ENCODE data around the gene LRP1.

LRP1 gene

DNA sequence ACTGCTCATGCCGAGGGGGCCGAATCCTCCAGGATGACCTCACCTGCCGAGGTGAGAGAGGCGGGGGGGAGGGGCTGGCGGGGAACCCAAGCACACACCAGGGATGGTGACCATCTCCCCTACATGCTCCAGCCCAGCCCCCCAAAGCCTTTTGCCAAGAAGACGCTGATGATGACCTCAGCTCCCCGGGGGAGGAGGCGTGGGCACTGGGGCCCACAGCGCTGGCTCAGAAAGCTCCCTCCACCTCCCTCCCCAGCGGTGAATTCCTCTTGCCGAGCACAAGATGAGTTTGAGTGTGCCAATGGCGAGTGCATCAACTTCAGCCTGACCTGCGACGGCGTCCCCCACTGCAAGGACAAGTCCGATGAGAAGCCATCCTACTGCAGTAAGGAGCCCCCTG lies 64.6 kb downstream of the LRP1 start:
- H3K4me3 ChIP-seq (ENCODE audit: insufficient read length, low read depth), result no peak overlapping the region
- H3K9me3 ChIP-seq (ENCODE audit: insufficient read depth, low read length), result no peaks in the 10 kb centered on the region
- H3K27me3 ChIP-seq (ENCODE audit: insufficient read depth, insufficient read length), result no peaks in the 10 kb centered on the region
- no peaks in the 10 kb centered on the region for H3K4me1 ChIP-seq (ENCODE audit: insufficient read depth, insufficient read length)
- H3K9ac ChIP-seq (ENCODE audit: insufficient read length, low read depth), result no peak overlapping the region
- DNase-seq (ENCODE audit: low read depth, low spot score), result no peak
- H3K36me3 ChIP-seq (ENCODE audit: insufficient read depth, insufficient read length, low read length), result peaks cover 100% of the 10 kb centered on the region
- no peak for TF ChIP-seq YY1 (IDR thresholded peaks at IDR 0.05; ENCODE audit: insufficient read depth, insufficient read length)

DNA sequence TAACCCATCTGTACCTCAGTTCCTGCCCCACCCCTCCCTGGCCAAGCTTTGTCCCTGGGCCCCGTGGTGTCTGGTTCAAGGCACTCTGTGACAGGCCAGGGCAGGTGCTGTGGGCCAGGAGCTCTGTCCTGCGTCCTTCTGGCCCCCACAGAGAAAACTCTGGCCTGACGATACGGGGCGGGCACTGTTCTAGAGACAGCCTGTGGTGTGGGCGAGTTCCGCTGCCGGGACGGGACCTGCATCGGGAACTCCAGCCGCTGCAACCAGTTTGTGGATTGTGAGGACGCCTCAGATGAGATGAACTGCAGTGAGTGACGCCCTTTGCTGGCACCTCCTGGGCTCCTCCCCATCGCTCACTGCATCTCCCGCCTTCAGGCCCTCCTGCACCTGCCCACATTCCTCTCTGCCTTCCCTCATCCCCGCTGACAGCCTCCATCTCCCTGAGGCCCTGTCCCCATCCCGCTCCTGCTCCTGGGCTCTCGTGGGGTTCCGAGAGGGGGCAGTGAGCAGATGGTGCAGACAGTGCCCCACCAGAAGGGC lies 65.5 kb downstream of the LRP1 start:
- no peaks in the 10 kb centered on the region for H3K27me3 ChIP-seq (ENCODE audit: insufficient read depth, insufficient read length)
- H3K9me3 ChIP-seq (ENCODE audit: insufficient read depth, low read length), result no peaks in the 10 kb centered on the region
- peaks cover 100% of the 10 kb centered on the region for H3K36me3 ChIP-seq (ENCODE audit: insufficient read depth, insufficient read length, low read length)
- TF ChIP-seq SUZ12 (IDR thresholded peaks at IDR 0.05; ENCODE audit: extremely low read depth, insufficient read depth, insufficient read length) (no peak), ZNF274 (IDR thresholded peaks at IDR 0.05; ENCODE audit: low read depth, low read length) (no peak), YY1 (IDR thresholded peaks at IDR 0.05; ENCODE audit: insufficient read depth, insufficient read length) (no peak)
- H3K4me1 ChIP-seq (ENCODE audit: insufficient read depth, insufficient read length), result no peaks in the 10 kb centered on the region
- H3K4me3 ChIP-seq (ENCODE audit: insufficient read length, low read depth), result no peak overlapping the region
- no peak for DNase-seq (ENCODE audit: low read depth, low spot score)
- no peak overlapping the region for H3K9ac ChIP-seq (ENCODE audit: insufficient read length, low read depth)

GRCh38 chr12:57194253-57194652 lies 66.0 kb downstream of the LRP1 start:
- DNase-seq (ENCODE audit: low read depth, low spot score), result no peak
- H3K9ac ChIP-seq (ENCODE audit: insufficient read length, low read depth), result no peak overlapping the region
- no peak overlapping the region for H3K4me3 ChIP-seq (ENCODE audit: insufficient read length, low read depth)
- H3K36me3 ChIP-seq (ENCODE audit: insufficient read depth, insufficient read length, low read length), result peaks cover 100% of the 10 kb centered on the region
- H3K4me1 ChIP-seq (ENCODE audit: insufficient read depth, insufficient read length), result no peaks in the 10 kb centered on the region
- H3K27me3 ChIP-seq (ENCODE audit: insufficient read depth, insufficient read length), result no peaks in the 10 kb centered on the region
- TF ChIP-seq YY1 (IDR thresholded peaks at IDR 0.05; ENCODE audit: insufficient read depth, insufficient read length) (no peak), SUZ12 (IDR thresholded peaks at IDR 0.05; ENCODE audit: extremely low read depth, insufficient read depth, insufficient read length) (no peak), ZNF274 (IDR thresholded peaks at IDR 0.05; ENCODE audit: low read depth, low read length) (no peak)
- no peaks in the 10 kb centered on the region for H3K9me3 ChIP-seq (ENCODE audit: insufficient read depth, low read length)

- no peak for DNase-seq (ENCODE audit: low read depth, low spot score)
- TF ChIP-seq YY1 (IDR thresholded peaks at IDR 0.05; ENCODE audit: insufficient read depth, insufficient read length) (no peak), ZNF274 (IDR thresholded peaks at IDR 0.05; ENCODE audit: low read depth, low read length) (no peak), SUZ12 (IDR thresholded peaks at IDR 0.05; ENCODE audit: extremely low read depth, insufficient read depth, insufficient read length) (no peak)
- peaks cover 100% of the 10 kb centered on the region for H3K36me3 ChIP-seq (ENCODE audit: insufficient read depth, insufficient read length, low read length)
- H3K4me3 ChIP-seq (ENCODE audit: insufficient read length, low read depth), result no peak overlapping the region
- no peaks in the 10 kb centered on the region for H3K4me1 ChIP-seq (ENCODE audit: insufficient read depth, insufficient read length)
- H3K9ac ChIP-seq (ENCODE audit: insufficient read length, low read depth), result no peak overlapping the region
- no peaks in the 10 kb centered on the region for H3K27me3 ChIP-seq (ENCODE audit: insufficient read depth, insufficient read length)
- H3K9me3 ChIP-seq (ENCODE audit: insufficient read depth, low read length), result no peaks in the 10 kb centered on the region
Measured at GRCh38 chr12:57195186-57195585, 66.9 kb downstream of the LRP1 start.

DNA sequence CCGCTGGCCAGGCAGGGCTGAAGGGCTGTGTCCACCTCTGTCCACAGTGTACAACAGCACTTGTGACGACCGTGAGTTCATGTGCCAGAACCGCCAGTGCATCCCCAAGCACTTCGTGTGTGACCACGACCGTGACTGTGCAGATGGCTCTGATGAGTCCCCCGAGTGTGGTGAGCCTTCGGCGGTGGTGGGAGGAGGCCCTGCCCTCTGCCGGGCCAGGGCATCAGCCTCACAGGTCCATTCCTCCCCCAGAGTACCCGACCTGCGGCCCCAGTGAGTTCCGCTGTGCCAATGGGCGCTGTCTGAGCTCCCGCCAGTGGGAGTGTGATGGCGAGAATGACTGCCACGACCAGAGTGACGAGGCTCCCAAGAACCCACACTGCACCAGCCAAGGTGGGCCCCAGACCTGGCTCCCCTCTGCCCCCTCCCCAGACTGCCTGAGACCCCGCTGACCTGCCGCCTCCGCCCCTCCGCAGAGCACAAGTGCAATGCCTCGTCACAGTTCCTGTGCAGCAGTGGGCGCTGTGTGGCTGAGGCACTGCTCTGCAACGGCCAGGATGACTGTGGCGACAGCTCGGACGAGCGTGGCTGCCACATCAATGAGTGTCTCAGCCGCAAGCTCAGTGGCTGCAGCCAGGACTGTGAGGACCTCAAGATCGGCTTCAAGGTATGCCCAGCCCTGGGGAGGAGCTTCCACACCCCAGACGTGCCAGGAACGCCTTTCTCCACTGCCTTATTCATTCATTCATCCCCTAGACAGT lies 67.5 kb downstream of the LRP1 start:
- no peak for DNase-seq (ENCODE audit: low read depth, low spot score)
- TF ChIP-seq SUZ12 (IDR thresholded peaks at IDR 0.05; ENCODE audit: extremely low read depth, insufficient read depth, insufficient read length) (no peak), YY1 (IDR thresholded peaks at IDR 0.05; ENCODE audit: insufficient read depth, insufficient read length) (no peak), ZNF274 (IDR thresholded peaks at IDR 0.05; ENCODE audit: low read depth, low read length) (no peak)
- H3K9ac ChIP-seq (ENCODE audit: insufficient read length, low read depth), result no peak overlapping the region
- peaks cover 100% of the 10 kb centered on the region for H3K36me3 ChIP-seq (ENCODE audit: insufficient read depth, insufficient read length, low read length)
- no peaks in the 10 kb centered on the region for H3K9me3 ChIP-seq (ENCODE audit: insufficient read depth, low read length)
- H3K4me1 ChIP-seq (ENCODE audit: insufficient read depth, insufficient read length), result no peaks in the 10 kb centered on the region
- no peak overlapping the region for H3K4me3 ChIP-seq (ENCODE audit: insufficient read length, low read depth)
- H3K27me3 ChIP-seq (ENCODE audit: insufficient read depth, insufficient read length), result no peaks in the 10 kb centered on the region

GRCh38 chr12:57196439-57196838 lies 68.2 kb downstream of the LRP1 start:
- no peaks in the 10 kb centered on the region for H3K27me3 ChIP-seq (ENCODE audit: insufficient read depth, insufficient read length)
- TF ChIP-seq YY1 (IDR thresholded peaks at IDR 0.05; ENCODE audit: insufficient read depth, insufficient read length), result no peak
- TF ChIP-seq SUZ12 (IDR thresholded peaks at IDR 0.05; ENCODE audit: extremely low read depth, insufficient read depth, insufficient read length), result no peak
- no peak for TF ChIP-seq ZNF274 (IDR thresholded peaks at IDR 0.05; ENCODE audit: low read depth, low read length)
- H3K4me3 ChIP-seq (ENCODE audit: insufficient read length, low read depth), result no peak overlapping the region
- no peaks in the 10 kb centered on the region for H3K9me3 ChIP-seq (ENCODE audit: insufficient read depth, low read length)
- H3K4me1 ChIP-seq (ENCODE audit: insufficient read depth, insufficient read length), result no peaks in the 10 kb centered on the region
- H3K36me3 ChIP-seq (ENCODE audit: insufficient read depth, insufficient read length, low read length), result peaks cover 100% of the 10 kb centered on the region
- DNase-seq (ENCODE audit: low read depth, low spot score), result no peak
- H3K9ac ChIP-seq (ENCODE audit: insufficient read length, low read depth), result no peak overlapping the region

DNA sequence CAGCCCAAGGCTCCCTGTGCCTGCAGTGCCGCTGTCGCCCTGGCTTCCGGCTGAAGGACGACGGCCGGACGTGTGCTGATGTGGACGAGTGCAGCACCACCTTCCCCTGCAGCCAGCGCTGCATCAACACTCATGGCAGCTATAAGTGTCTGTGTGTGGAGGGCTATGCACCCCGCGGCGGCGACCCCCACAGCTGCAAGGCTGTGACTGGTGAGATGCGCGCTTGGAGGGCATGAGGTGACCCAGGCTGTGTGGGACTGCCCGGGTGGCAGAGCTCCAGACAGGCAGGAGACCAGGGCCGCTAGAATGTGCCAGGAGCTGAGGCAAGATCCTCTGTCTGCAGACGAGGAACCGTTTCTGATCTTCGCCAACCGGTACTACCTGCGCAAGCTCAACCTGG lies 68.7 kb downstream of the LRP1 start:
- TF ChIP-seq YY1 (IDR thresholded peaks at IDR 0.05; ENCODE audit: insufficient read depth, insufficient read length) (no peak), ZNF274 (IDR thresholded peaks at IDR 0.05; ENCODE audit: low read depth, low read length) (no peak), SUZ12 (IDR thresholded peaks at IDR 0.05; ENCODE audit: extremely low read depth, insufficient read depth, insufficient read length) (no peak)
- Histone ChIP-seq H3K4me1 (ENCODE audit: insufficient read depth, insufficient read length) (no peaks in the 10 kb centered on the region), H3K36me3 (ENCODE audit: insufficient read depth, insufficient read length, low read length) (peaks cover 100% of the 10 kb centered on the region), H3K9ac (ENCODE audit: insufficient read length, low read depth) (no peak overlapping the region), H3K27me3 (ENCODE audit: insufficient read depth, insufficient read length) (no peaks in the 10 kb centered on the region), H3K4me3 (ENCODE audit: insufficient read length, low read depth) (no peak overlapping the region), H3K9me3 (ENCODE audit: insufficient read depth, low read length) (no peaks in the 10 kb centered on the region)
- no peak for DNase-seq (ENCODE audit: low read depth, low spot score)

Data from NT2/D1 (cell line).